C4-2B (cell line): Measurements from ENCODE around the gene FZD2.

Experiments
- H3K27ac ChIP-seq: fragments of 450-650 bp; 2 replicates; pipeline ENCODE4 v1.5.1; 2017
- CTCF ChIP-seq: fragments of 450-650 bp; conservative IDR thresholded peaks from 2 replicates; pipeline ENCODE4 v1.5.1; 2017; ENCODE audit warnings: mild to moderate bottlenecking
- ZFX ChIP-seq: fragments of 450-650 bp; IDR thresholded peaks from 2 replicates; pipeline ENCODE4 v1.6.1; 2017

Gene FZD2

GRCh38 chr17:44548376-44549230 is 8.7 kb upstream of the FZD2 start:
- TF ChIP-seq CTCF, result no peak
- no peak for TF ChIP-seq ZFX
- H3K27ac ChIP-seq, result no peak overlapping the region

GRCh38 chr17:44549686-44550085 is 7.6 kb upstream of the FZD2 start:
- TF ChIP-seq ZFX, result no peak
- no peak for TF ChIP-seq CTCF
- no peak overlapping the region for H3K27ac ChIP-seq

- TF ChIP-seq CTCF (no peak), ZFX (no peak)
- no peak overlapping the region for H3K27ac ChIP-seq
Measured at GRCh38 chr17:44552361-44552760, 4.9 kb upstream of the FZD2 start.

GRCh38 chr17:44555099-44555498 is 2.2 kb upstream of the FZD2 start:
- no peak overlapping the region for H3K27ac ChIP-seq
- TF ChIP-seq ZFX (no peak), CTCF (no peak)

GRCh38 chr17:44556166-44556831 is 985 bp upstream of the FZD2 start:
- TF ChIP-seq ZFX (no peak), CTCF (no peak)
- H3K27ac ChIP-seq, result peak overlapping the region; percentile 37; the same call in 1 of the 2 replicates

- H3K27ac ChIP-seq, result peak overlapping the region; percentile 37; the same call in 1 of the 2 replicates
Measured at GRCh38 chr17:44557651-44558285, 484 bp downstream of the FZD2 start.

More at GRCh38 chr17:44557651-44558285, 484 bp downstream of the FZD2 start:
- TF ChIP-seq CTCF (no peak), ZFX (no peak)
